ENCODE results near the gene CAMSAP2. TPM values are rescaled to one million over a fixed set of nuclear protein-coding genes. Genes with fewer than 3 reads are reported as not detected.

CAMSAP2 gene
- total RNA-seq, 1 donor from 2014 or later, result 1.4 TPM

- Mint-ChIP-seq H3K4me3 (no peak overlapping the region), H3K27ac (no peak overlapping the region), H3K4me1 (peaks cover 6% of the 10 kb centered on the region), H3K27me3 (peaks cover 45% of the 10 kb centered on the region), H3K36me3 (ENCODE audit: low read depth) (no peaks in the 10 kb centered on the region), H3K9me3 (no peaks in the 10 kb centered on the region)
- DNase-seq, result no peak
- intact Hi-C loops (cut with micrococcal nuclease), result no loop called here
Measured at GRCh38 chr1:200901350-200901749, 162.7 kb downstream of the CAMSAP2 start.

- no peaks in the 10 kb centered on the region for H3K9me3 Mint-ChIP-seq
- no peaks in the 10 kb centered on the region for H3K36me3 Mint-ChIP-seq (ENCODE audit: low read depth)
- no peak for DNase-seq
- no peak overlapping the region for H3K4me3 Mint-ChIP-seq
- no peak overlapping the region for H3K27ac Mint-ChIP-seq
- H3K4me1 Mint-ChIP-seq, result peaks cover 6% of the 10 kb centered on the region
- peaks cover 44% of the 10 kb centered on the region for H3K27me3 Mint-ChIP-seq
- intact Hi-C loops (cut with micrococcal nuclease), result no loop called here
Measured at GRCh38 chr1:200901796-200902444, 163.2 kb downstream of the CAMSAP2 start.

- intact Hi-C loops (cut with micrococcal nuclease), result no loop called here
- H3K27me3 Mint-ChIP-seq, result peaks cover 45% of the 10 kb centered on the region
Measured at GRCh38 chr1:200903793-200904192, 165.1 kb downstream of the CAMSAP2 start.

GRCh38 chr1:200904772-200905171 is 166.1 kb downstream of the CAMSAP2 start:
- no peak overlapping the region for H3K4me3 Mint-ChIP-seq
- no peaks in the 10 kb centered on the region for H3K36me3 Mint-ChIP-seq (ENCODE audit: low read depth)
- intact Hi-C loops (cut with micrococcal nuclease), result loop anchor here (1.0 to 5.0 kb wide), 2 partner anchors 15 to 37 kb away; no protein-coding TSS in a partner anchor
- H3K27ac Mint-ChIP-seq, result no peak overlapping the region
- no peaks in the 10 kb centered on the region for H3K9me3 Mint-ChIP-seq
- DNase-seq, result no peak
- H3K4me1 Mint-ChIP-seq, result peaks cover 6% of the 10 kb centered on the region
- peaks cover 41% of the 10 kb centered on the region for H3K27me3 Mint-ChIP-seq

More at GRCh38 chr1:200903793-200904192, 165.1 kb downstream of the CAMSAP2 start:
- no peak for DNase-seq
- no peaks in the 10 kb centered on the region for H3K9me3 Mint-ChIP-seq
- peaks cover 6% of the 10 kb centered on the region for H3K4me1 Mint-ChIP-seq
- H3K27ac Mint-ChIP-seq, result no peak overlapping the region
- no peaks in the 10 kb centered on the region for H3K36me3 Mint-ChIP-seq (ENCODE audit: low read depth)
- no peak overlapping the region for H3K4me3 Mint-ChIP-seq

GRCh38 chr1:200905411-200906052 is 166.8 kb downstream of the CAMSAP2 start:
- Mint-ChIP-seq H3K36me3 (ENCODE audit: low read depth) (no peaks in the 10 kb centered on the region), H3K27me3 (peaks cover 39% of the 10 kb centered on the region), H3K27ac (no peak overlapping the region), H3K9me3 (no peaks in the 10 kb centered on the region), H3K4me3 (no peak overlapping the region), H3K4me1 (peaks cover 6% of the 10 kb centered on the region)
- intact Hi-C loops (cut with micrococcal nuclease), result loop anchor here (1.0 to 5.0 kb wide), 2 partner anchors 16 to 38 kb away; no protein-coding TSS in a partner anchor
- DNase-seq, result peak; percentile 77

- DNase-seq, result no peak
- peaks cover 6% of the 10 kb centered on the region for H3K4me1 Mint-ChIP-seq
- no peaks in the 10 kb centered on the region for H3K36me3 Mint-ChIP-seq (ENCODE audit: low read depth)
- no peak overlapping the region for H3K4me3 Mint-ChIP-seq
- H3K9me3 Mint-ChIP-seq, result no peaks in the 10 kb centered on the region
- intact Hi-C loops (cut with micrococcal nuclease), result loop anchor here (5.0 kb wide), 1 partner anchor 39 kb away; no protein-coding TSS in a partner anchor
- no peak overlapping the region for H3K27ac Mint-ChIP-seq
- peaks cover 36% of the 10 kb centered on the region for H3K27me3 Mint-ChIP-seq
Measured at GRCh38 chr1:200906491-200906890, 167.8 kb downstream of the CAMSAP2 start.

GRCh38 chr1:200907611-200908097 is 169.0 kb downstream of the CAMSAP2 start:
- Mint-ChIP-seq H3K4me1 (peaks cover 6% of the 10 kb centered on the region), H3K9me3 (no peaks in the 10 kb centered on the region), H3K36me3 (ENCODE audit: low read depth) (no peaks in the 10 kb centered on the region), H3K4me3 (no peak overlapping the region), H3K27me3 (peaks cover 27% of the 10 kb centered on the region), H3K27ac (no peak overlapping the region)
- no peak for DNase-seq
- intact Hi-C loops (cut with micrococcal nuclease), result loop anchor here (5.0 kb wide), 1 partner anchor 40 kb away; no protein-coding TSS in a partner anchor

GRCh38 chr1:200908191-200908868 is 169.6 kb downstream of the CAMSAP2 start:
- H3K4me1 Mint-ChIP-seq, result peaks cover 6% of the 10 kb centered on the region
- DNase-seq, result no peak
- no peaks in the 10 kb centered on the region for H3K36me3 Mint-ChIP-seq (ENCODE audit: low read depth)
- no peaks in the 10 kb centered on the region for H3K9me3 Mint-ChIP-seq
- H3K27me3 Mint-ChIP-seq, result peaks cover 26% of the 10 kb centered on the region
- intact Hi-C loops (cut with micrococcal nuclease), result loop anchor here (5.0 kb wide), 1 partner anchor 41 kb away; no protein-coding TSS in a partner anchor
- H3K4me3 Mint-ChIP-seq, result no peak overlapping the region
- H3K27ac Mint-ChIP-seq, result no peak overlapping the region

- Mint-ChIP-seq H3K36me3 (ENCODE audit: low read depth) (no peaks in the 10 kb centered on the region), H3K4me1 (peaks cover 6% of the 10 kb centered on the region), H3K27me3 (peaks cover 26% of the 10 kb centered on the region), H3K9me3 (no peaks in the 10 kb centered on the region), H3K27ac (no peak overlapping the region), H3K4me3 (no peak overlapping the region)
- intact Hi-C loops (cut with micrococcal nuclease), result loop anchor here (5.0 kb wide), 1 partner anchor 42 kb away; no protein-coding TSS in a partner anchor
- no peak for DNase-seq
Measured at GRCh38 chr1:200909071-200909470, 170.4 kb downstream of the CAMSAP2 start.

- Mint-ChIP-seq H3K27ac (no peak overlapping the region), H3K4me1 (peaks cover 6% of the 10 kb centered on the region), H3K4me3 (no peak overlapping the region), H3K36me3 (ENCODE audit: low read depth) (no peaks in the 10 kb centered on the region), H3K27me3 (peaks cover 24% of the 10 kb centered on the region), H3K9me3 (no peaks in the 10 kb centered on the region)
- intact Hi-C loops (cut with micrococcal nuclease), result loop anchor here (5.0 kb wide), 1 partner anchor 42 kb away; no protein-coding TSS in a partner anchor
- no peak for DNase-seq
Measured at GRCh38 chr1:200909757-200910239, 171.1 kb downstream of the CAMSAP2 start.

Other genes with a start within 250 kb of the CAMSAP2 start
- gene KIF14, start 118.1 kb upstream of the CAMSAP2 start, total RNA-seq, result 11.5 and 11.6 TPM in 2 replicates
- 14.0 and 14.3 TPM in 2 replicates for gene DDX59, start 69.0 kb upstream of the CAMSAP2 start, total RNA-seq
- not detected in 2 replicates for gene GPR25, start 134.1 kb downstream of the CAMSAP2 start, total RNA-seq
- not detected in 2 replicates for gene INAVA, start 156.0 kb downstream of the CAMSAP2 start, total RNA-seq

Measured in activated CD4-positive, alpha-beta T cell treated with anti-CD3 and anti-CD28 coated beads, Interleukin-2, amount 10 ng/mL, durations not matched to agents 24 days and 14 days (primary cell).